WTC11 (cell line): ENCODE data around the gene ZNF3.

Experiments
- AR ChIP-seq: fragments of 250-450 bp; sonication (Bioruptor Pico); IDR thresholded peaks from 2 replicates; pipeline ENCODE4 v1.9.0; 2021; ENCODE audit warnings: mild to moderate bottlenecking
- ATF6 ChIP-seq: sonication (generic); formaldehyde crosslinking; IDR thresholded peaks from 2 replicates; pipeline ENCODE4 v1.8.1; 2023; ENCODE audit warnings: mild to moderate bottlenecking, missing genetic modification reagents
- CTCF ChIP-seq: fragments of 200-600 bp; IDR thresholded peaks from 2 replicates; pipeline ENCODE4 v1.8.0; 2022; ENCODE audit warnings: antibody characterized with exemption
- ETV6 ChIP-seq: sonication (generic); formaldehyde crosslinking; IDR thresholded peaks from 2 replicates; pipeline ENCODE4 v1.8.1; 2022; ENCODE audit warnings: mild to moderate bottlenecking, missing genetic modification reagents
- HMGXB4 ChIP-seq: sonication (generic); formaldehyde crosslinking; IDR thresholded peaks from 2 replicates; pipeline ENCODE4 v1.8.1; 2023; ENCODE audit warnings: mild to moderate bottlenecking, moderate library complexity, missing genetic modification reagents
- IRF1 ChIP-seq: sonication (generic); formaldehyde crosslinking; IDR thresholded peaks from 2 replicates; pipeline ENCODE4 v1.8.0; 2023; ENCODE audit warnings: missing genetic modification reagents
- JUN ChIP-seq: sonication (generic); formaldehyde crosslinking; IDR thresholded peaks from 2 replicates; pipeline ENCODE4 v1.8.0; 2023; ENCODE audit warnings: mild to moderate bottlenecking, missing genetic modification reagents
- NFE2L1 ChIP-seq: sonication (generic); formaldehyde crosslinking; IDR thresholded peaks from 2 replicates; pipeline ENCODE4 v1.8.1; 2023; ENCODE audit warnings: missing genetic modification reagents
- USF1 ChIP-seq: sonication (generic); formaldehyde crosslinking; IDR thresholded peaks from 2 replicates; pipeline ENCODE4 v1.8.0; 2022; ENCODE audit warnings: mild to moderate bottlenecking, missing genetic modification reagents
- ZNF281 ChIP-seq: sonication (generic); formaldehyde crosslinking; IDR thresholded peaks from 2 replicates; pipeline ENCODE4 v1.8.0; 2023; ENCODE audit warnings: mild to moderate bottlenecking, missing genetic modification reagents

GRCh38 chr7:100093498-100093897 is 12.0 kb upstream of the ZNF3 start:
- TF ChIP-seq IRF1 (CRISPR knock-in tag) (no peak), USF1 (no peak), ATF6 (CRISPR knock-in tag) (no peak), CTCF (no peak), ETV6 (CRISPR knock-in tag) (no peak), JUN (CRISPR knock-in tag) (no peak), HMGXB4 (CRISPR knock-in tag) (no peak), ZNF281 (CRISPR knock-in tag) (no peak), AR (CRISPR knock-in tag) (no peak), NFE2L1 (no peak)
